Hepatocyte (in vitro differentiated cells): Measurements from ENCODE around the gene C11orf68.

Experiments used
- EZH2 ChIP-seq: fragments of 200-600 bp; sonication (generic); IDR thresholded peaks from 2 replicates; pipeline ENCODE4 v1.6.1; 2016; ENCODE audit warnings: antibody characterized with exemption, mild to moderate bottlenecking, borderline replicate concordance
- EZH2phosphoT487 ChIP-seq: fragments of 200-600 bp; sonication (generic); IDR thresholded peaks from one replicate; pipeline ENCODE4 v1.6.1; 2018; ENCODE audit warnings: antibody characterized with exemption, mild to moderate bottlenecking, low read depth, moderate library complexity; ENCODE audit not compliant: unreplicated experiment, severe bottlenecking
- TF ChIP-seq, protein P1 (sequence below): fragments of 200-600 bp; sonication (generic); IDR thresholded peaks from 2 replicates; pipeline ENCODE4 v1.5.1; 2016; ENCODE audit warnings: antibody characterized with exemption, mild to moderate bottlenecking; ENCODE audit not compliant: poor library complexity

DNA sequence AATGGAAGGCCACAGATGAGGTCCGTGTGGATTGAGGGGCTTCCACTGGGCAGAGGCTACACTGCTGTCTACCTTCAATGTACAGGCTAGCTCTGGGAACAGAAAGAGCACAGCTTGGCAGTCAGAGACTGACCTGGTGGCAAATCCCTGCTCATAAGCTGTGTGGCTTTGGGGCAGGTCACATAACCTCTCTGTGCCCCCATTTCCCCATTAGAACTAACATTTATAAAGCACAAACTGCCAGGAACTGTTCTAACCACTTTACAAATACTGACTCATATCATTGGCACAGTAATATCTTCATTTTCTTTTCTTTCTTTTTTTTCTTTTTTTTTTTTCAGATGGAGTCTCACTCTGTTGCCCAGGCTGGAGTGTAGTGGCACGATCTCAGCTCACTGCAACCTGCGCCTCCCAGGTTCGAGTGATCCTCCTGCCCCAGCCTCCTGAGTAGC lies 21.8 kb downstream of the C11orf68 start:
- TF ChIP-seq, protein P1, sequence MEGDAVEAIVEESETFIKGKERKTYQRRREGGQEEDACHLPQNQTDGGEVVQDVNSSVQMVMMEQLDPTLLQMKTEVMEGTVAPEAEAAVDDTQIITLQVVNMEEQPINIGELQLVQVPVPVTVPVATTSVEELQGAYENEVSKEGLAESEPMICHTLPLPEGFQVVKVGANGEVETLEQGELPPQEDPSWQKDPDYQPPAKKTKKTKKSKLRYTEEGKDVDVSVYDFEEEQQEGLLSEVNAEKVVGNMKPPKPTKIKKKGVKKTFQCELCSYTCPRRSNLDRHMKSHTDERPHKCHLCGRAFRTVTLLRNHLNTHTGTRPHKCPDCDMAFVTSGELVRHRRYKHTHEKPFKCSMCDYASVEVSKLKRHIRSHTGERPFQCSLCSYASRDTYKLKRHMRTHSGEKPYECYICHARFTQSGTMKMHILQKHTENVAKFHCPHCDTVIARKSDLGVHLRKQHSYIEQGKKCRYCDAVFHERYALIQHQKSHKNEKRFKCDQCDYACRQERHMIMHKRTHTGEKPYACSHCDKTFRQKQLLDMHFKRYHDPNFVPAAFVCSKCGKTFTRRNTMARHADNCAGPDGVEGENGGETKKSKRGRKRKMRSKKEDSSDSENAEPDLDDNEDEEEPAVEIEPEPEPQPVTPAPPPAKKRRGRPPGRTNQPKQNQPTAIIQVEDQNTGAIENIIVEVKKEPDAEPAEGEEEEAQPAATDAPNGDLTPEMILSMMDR: no peak
- TF ChIP-seq EZH2phosphoT487 (no peak), EZH2 (no peak)
